HL-60 (cell line): ENCODE data around the gene DTX3.

Experiments
- DNase-seq, 2 experiments: peaks; one replicate each; pipeline ENCODE4 v3.0.0-alpha.2; 2010 to 2020; ENCODE audit warnings: low read depth in 1 of 2, low spot score in 1 of 2
- H3K27ac ChIP-seq: fragments of 250-450 bp; sonication (Bioruptor Pico); replicated peaks from 2 replicates; pipeline ENCODE4 v1.5.1; 2020; ENCODE audit warnings: mild to moderate bottlenecking, moderate library complexity
- H3K27me3 ChIP-seq: fragments of 250-450 bp; sonication (Bioruptor Pico); 2 replicates; pipeline ENCODE4 v1.5.1; 2021; ENCODE audit warnings: mild to moderate bottlenecking, moderate library complexity; ENCODE audit not compliant: insufficient read depth, poor library complexity, severe bottlenecking
- H3K4me3 ChIP-seq: replicated peaks from 2 replicates; pipeline ENCODE4 v1.5.1; 2011; ENCODE audit warnings: mild to moderate bottlenecking, control low read depth, low read length; ENCODE audit not compliant: insufficient read depth
- GABPA ChIP-seq: IDR thresholded peaks from 2 replicates; pipeline ENCODE4 v1.6.1; 2012; ENCODE audit warnings: low read depth
- POLR2AphosphoS5 ChIP-seq: IDR thresholded peaks from 2 replicates; pipeline ENCODE4 v1.6.1; 2012; ENCODE audit warnings: low read depth
- REST ChIP-seq: IDR thresholded peaks from 2 replicates; pipeline ENCODE4 v1.6.1; 2012; ENCODE audit warnings: low read depth; ENCODE audit not compliant: insufficient replicate concordance
- SPI1 ChIP-seq: IDR thresholded peaks from 2 replicates; pipeline ENCODE4 v1.6.1; 2012; ENCODE audit warnings: low read depth, mild to moderate bottlenecking, borderline replicate concordance
- TF ChIP-seq, protein P1 (sequence below): IDR thresholded peaks from one replicate; pipeline ENCODE4 v1.5.1; 2011; ENCODE audit warnings: low read length, control low read depth, inconsistent platforms; ENCODE audit not compliant: insufficient read depth

Gene DTX3

DNA sequence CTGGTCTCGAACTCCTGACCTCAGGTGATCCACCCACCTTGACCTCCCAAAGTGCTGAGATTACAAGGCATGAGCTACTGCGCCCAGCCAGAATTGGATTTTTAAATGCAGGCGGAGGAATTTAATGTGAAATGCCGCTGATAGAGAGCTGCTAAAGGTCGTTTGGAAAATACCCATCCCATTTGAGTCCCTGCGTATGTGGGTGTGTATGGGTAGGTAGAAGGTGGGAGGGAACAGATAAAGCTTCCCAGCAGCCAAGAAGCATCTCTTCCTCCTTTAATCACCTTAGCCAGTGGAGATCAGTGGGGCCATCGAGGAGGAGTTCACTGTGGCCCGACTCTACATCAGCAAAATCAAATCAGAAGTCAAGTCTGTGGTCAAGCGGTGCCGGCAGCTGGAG is 29.8 kb upstream of the DTX3 start:
- DNase-seq = no peak
- Histone ChIP-seq H3K4me3 (no peak overlapping the region), H3K27me3 (no peaks in the 10 kb centered on the region), H3K27ac (no peak overlapping the region)
- no peak for TF ChIP-seq POLR2AphosphoS5
- no peak for TF ChIP-seq REST
- TF ChIP-seq, protein P1, sequence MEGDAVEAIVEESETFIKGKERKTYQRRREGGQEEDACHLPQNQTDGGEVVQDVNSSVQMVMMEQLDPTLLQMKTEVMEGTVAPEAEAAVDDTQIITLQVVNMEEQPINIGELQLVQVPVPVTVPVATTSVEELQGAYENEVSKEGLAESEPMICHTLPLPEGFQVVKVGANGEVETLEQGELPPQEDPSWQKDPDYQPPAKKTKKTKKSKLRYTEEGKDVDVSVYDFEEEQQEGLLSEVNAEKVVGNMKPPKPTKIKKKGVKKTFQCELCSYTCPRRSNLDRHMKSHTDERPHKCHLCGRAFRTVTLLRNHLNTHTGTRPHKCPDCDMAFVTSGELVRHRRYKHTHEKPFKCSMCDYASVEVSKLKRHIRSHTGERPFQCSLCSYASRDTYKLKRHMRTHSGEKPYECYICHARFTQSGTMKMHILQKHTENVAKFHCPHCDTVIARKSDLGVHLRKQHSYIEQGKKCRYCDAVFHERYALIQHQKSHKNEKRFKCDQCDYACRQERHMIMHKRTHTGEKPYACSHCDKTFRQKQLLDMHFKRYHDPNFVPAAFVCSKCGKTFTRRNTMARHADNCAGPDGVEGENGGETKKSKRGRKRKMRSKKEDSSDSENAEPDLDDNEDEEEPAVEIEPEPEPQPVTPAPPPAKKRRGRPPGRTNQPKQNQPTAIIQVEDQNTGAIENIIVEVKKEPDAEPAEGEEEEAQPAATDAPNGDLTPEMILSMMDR = no peak
- no peak for TF ChIP-seq SPI1
- no peak for TF ChIP-seq GABPA

GRCh38 chr12:57575771-57576612 is 28.6 kb upstream of the DTX3 start:
- Histone ChIP-seq H3K27me3 (no peaks in the 10 kb centered on the region), H3K4me3 (no peak overlapping the region), H3K27ac (no peak overlapping the region)
- TF ChIP-seq SPI1 (no peak), GABPA (no peak), POLR2AphosphoS5 (no peak), REST (no peak)
- TF ChIP-seq, protein P1 = no peak
- DNase-seq = no peak

DNA sequence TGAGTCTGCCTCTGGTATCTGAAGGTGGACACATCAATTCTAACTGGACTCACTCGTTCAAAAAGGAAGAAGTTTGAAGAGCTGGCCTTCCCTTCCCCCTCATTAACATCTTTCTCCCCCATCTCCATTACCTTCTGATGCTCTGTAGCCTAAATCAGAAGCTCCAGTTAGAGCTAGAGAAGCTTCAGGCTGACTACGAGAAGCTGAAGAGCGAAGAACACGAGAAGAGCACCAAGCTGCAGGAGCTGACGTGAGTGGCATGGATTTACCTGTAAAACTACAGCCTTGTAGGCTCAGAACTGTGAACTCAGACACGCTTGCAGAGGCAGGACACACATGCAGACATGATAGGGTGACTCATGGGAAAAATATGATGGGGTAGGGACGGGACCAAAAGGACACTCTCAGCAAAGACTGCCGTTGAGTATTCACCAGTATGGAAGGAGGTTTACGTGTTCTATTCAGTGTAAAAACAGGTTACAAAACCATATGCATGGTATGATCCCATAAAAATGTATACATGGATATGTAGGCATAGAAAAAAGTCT is 27.9 kb upstream of the DTX3 start:
- no peak overlapping the region for H3K4me3 ChIP-seq
- no peaks in the 10 kb centered on the region for H3K27me3 ChIP-seq
- H3K27ac ChIP-seq = no peak overlapping the region
- TF ChIP-seq REST = no peak
- TF ChIP-seq POLR2AphosphoS5 = no peak
- TF ChIP-seq, protein P1 = no peak
- no peak for TF ChIP-seq SPI1
- TF ChIP-seq GABPA = no peak
- DNase-seq = no peak
